GM21576 (cell line): ENCODE measurements around the gene HDAC4.
"Not testable (repeated sequence)": the region's sequence is repeated elsewhere in the genome, so short reads cannot be mapped to it uniquely, and the experiment has no call there.

Experiments
- ATAC-seq: cut with Tn5 transposase; IDR thresholded peaks from one replicate; pipeline ENCODE4 v1.9.1; 2021; ENCODE audit warnings: mild to moderate bottlenecking, moderate library complexity; ENCODE audit not compliant: unreplicated experiment

HDAC4 gene

DNA sequence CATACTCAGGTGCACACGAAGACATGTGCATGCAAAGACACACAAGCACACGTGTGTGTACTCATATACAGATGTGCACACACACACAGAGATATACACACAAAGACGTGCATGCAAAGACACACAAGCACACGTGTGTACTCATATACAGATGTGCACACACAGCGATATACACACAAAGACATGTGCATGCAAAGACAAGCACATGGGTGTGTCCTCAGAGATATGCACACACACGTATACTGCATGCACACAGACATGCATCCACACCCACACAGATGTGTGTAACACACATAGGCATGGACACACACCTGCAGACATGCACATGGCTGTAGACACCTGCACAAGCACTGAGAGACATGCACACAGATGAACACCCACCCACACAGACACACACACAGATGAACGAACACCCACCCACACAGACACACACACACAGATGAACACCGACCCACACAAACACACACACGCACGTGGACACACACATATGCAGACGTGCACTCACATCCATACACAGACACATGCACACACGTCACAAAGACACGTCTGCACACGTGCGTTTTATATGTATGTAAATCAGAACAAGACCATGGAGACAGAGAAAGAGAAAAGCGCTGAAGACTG lies 321.0 kb downstream of the HDAC4 start:
- no peak for ATAC-seq

DNA sequence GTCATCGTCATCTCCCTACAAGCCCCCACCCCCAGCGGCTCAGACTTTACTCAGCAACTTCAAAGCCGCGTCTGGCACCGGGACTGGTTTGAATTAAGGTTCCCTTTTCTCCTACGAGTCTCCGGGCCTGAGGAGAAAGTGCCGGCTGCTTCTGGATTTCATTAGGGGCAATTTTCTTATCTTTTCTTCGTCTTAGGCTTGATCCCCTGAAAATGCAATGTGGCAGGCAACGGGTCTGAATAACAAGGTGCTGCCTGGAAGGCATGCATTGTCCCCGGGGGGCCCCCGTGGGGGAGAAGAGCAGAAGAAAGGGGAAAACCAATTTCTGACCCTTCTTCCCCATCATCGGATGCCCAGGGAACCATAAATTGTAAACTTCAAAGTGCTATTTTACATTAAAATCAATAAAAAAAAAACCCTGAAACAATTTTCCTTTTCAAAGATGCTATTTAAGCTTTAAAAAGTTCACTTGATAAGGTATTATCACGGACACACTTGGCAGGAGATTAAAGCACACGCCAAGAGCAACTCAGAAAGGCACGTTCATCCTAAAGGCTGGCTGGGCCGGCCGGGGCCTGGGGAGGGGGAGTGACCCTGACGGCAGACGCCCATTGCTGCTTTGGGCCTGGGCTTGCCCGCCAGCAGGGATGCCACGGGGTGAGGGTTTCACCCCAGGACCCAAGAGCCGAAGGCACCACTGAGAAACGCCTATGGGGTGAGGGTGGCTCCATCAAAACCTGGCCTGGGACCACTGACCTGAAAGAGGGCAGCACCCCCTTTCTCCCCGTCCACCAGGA lies 322.5 kb downstream of the HDAC4 start:
- no peak for ATAC-seq

DNA sequence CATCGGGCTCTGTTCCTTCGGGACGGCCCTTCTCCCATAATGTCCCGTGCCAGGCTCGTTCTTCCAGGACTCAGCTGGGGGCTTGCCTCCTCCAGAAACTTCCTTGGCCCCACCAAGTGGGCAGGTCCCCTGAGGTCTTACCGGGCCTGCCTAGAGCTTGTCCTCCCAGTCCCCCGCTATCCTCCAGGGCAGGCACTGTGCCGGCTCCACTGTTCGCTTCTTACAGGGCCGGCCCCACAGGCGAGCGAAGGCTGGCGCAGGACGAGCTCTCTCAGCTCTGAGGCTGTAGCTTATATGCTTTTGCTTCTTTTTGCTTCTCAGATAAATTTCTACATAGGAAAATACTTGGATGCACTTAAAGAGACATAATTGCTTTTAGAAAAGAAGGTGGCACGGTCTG lies 323.6 kb downstream of the HDAC4 start:
- no peak for ATAC-seq

DNA sequence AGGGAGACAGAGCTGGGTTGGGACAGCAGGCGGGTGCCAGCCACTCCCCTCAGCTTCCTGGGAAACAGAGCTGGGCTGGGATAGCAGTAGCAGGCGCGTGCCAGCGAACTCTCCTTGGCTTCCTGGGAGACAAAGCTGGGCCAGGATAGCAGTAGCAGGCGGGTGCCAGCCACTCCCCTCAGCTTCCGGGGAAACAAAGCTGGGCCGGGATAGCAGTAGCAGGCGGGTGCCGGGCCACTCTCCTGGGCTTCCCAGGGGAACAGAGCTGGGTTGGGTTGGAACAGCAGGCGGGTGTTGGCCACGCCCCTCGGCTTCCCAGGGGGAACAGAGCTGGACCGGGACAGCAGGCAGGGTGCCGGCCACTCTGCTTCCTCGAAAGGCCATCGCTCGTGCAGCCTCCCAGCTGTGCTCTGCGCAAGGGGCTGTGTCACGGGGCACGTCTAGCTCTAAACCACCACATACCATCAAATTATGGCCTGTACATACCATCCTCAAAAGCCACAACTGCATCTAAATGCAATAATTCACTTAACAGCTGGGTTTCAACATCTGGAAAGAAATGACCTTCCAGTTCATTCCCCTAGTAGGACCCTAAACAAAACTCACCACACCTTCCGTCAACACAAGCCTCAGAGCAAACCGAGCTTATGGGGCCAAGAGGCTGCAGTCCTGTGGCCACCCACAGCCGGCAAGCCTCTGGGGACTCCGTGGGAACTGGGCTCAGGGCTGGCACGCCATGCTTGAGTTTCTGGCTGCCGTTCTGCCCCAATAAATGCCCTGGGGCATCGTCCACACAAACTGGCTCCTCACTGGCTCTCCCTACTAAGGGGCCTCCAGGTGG lies 324.7 kb downstream of the HDAC4 start:
- no peak for ATAC-seq

DNA sequence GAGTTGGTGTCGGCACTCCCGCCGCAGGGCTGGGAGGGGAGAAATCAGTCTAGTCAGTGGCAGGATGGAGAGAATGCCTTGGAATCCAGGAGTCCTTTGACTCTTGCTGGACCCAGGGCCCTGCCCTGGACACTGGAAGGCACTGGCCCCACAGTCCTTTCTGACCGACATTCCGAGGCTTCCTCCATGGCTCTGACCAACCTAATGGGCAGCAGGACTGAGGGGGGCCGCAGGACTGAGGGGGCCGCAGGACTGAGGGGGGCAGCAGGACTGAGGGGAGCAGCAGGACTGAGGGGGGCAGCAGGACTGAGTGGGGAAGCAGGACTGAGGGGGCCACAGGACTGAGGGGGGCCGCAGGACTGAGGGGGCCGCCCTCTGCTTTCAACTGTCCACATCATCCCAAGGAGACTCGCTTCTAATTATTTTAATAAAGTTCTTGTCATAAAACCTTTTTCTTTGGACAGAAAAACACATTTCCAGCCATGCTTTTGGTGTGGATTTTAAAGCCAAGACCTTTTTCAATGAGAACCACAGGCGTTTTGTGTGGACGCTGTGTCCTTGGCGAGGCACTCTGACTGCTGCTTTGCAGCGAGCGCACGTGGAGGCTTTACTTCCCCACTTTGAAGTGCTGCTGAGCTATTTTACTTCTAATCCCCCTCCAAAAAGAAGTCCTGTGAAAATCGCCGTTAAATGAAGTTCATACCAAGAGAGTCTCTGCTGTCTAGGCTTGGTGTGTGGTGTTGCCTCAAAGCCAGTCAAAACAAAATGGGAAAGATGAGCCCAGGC lies 326.9 kb downstream of the HDAC4 start:
- no peak for ATAC-seq

DNA sequence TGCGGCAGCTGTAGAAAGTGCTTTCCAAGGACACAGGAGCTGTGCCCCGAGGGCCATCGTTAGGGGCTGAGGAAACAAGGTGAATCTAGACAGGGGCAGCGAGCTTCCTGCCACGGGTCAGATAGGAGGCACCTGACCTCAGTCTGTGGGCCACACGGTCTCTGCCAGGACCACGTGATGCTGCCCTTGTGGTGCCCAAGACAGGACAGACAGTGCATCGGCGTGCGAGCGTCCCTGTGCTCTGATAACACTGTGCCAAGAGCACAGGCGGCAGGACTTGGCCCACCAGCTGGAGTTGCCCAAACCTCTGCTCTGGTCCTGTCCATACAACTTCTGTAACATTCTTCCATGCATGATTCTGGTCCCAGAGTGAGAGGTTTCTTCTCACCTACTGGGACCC lies 327.6 kb downstream of the HDAC4 start:
- ATAC-seq: no peak

DNA sequence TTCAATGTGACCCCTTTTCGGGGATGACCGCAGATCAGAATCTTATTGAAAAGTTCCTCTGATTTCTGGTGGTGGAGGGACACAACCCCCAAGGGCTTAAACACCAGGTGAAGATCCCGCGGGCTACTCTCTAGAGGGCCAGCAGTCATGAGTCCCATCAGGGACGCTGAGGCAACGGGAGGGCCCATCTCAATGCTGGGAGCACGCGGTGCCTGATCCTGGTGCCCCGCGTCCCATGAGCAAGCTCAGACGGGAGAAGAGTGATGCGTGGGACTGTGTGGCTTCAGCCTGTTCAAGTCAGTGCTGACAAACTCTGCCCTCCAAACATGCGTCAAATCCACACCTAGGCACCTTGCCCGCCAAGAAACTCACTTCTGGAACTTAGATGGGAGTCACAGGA lies 328.0 kb downstream of the HDAC4 start:
- no peak for ATAC-seq

DNA sequence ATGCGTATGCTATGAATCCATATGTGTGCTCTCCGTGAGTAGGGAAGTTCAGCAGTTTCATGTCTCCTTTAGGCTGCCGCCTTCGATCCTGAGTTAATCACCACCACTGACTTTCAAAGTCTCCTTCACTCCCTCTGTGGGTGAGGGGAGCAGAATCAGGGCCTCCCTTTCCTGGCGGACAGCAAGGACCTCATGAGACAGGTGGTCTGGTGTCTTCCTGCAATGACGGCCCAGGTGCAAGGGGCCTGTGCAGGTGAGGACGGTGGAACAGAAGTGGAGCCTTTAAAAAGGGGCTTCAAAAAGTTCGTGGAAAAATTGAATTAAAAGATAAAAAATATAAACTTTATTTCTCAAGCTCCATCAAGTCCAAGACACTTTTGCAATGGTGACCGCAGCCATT lies 330.4 kb downstream of the HDAC4 start:
- no peak for ATAC-seq

DNA sequence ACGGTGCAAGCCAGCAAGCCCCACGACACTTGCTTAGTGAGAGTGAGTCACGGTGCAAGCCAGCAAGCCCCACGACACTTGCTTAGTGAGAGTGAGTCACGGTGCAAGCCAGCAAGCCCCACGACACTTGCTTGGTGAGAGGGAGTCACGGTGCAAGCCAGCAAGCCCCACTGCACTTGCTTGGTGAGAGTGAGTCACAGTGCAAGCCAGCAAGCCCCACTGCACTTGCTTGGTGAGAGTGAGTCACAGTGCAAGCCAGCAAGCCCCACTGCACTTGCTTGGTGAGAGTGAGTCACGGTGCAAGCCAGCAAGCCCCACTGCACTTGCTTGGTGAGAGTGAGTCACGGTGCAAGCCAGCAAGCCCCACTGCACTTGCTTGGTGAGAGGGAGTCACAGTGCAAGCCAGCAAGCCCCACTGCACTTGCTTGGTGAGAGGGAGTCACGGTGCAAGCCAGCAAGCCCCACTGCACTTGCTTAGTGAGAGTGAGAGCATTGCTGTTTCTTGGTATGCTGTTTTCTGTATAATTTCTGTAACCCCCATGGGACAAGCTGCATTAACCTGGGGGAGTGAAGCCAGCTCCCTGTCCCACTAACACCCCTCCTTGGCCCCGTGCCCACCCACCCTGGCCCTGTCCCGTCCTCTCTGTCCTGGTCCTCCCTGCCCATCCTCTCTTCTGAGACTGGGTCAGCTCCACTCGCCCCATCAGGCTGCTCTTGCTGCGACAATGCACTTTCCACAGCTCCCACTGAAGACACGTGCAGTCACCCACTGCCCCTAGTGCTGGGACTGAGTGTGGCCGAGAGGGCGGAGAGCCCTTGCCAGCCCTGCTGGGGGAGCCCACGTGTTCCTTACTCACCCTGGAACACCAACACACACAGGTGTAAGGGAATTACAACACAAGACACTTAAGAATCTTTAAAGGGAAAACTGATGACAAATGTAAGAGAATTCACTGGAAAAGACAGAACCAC lies 331.2 kb downstream of the HDAC4 start:
- ATAC-seq: not testable (repeated sequence)

DNA sequence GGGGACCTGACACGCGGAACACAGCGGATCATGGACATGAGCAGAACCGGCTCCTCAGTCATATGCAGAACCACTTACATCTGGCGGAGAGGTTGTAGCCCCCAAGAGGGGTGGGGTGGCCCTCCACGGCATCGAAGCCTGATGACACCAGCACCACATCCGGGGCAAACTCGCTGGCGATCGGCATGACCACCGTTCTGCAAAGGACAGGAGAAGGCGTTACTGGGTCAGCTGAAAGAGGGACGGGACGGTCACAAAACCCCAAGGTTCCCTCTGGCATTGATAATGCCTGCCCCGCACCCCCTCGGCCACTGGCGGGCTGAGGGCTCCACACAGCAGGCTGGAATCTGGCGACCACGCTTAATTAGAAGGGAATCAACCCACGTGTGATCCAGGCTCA lies 332.4 kb downstream of the HDAC4 start:
- no peak for ATAC-seq

DNA sequence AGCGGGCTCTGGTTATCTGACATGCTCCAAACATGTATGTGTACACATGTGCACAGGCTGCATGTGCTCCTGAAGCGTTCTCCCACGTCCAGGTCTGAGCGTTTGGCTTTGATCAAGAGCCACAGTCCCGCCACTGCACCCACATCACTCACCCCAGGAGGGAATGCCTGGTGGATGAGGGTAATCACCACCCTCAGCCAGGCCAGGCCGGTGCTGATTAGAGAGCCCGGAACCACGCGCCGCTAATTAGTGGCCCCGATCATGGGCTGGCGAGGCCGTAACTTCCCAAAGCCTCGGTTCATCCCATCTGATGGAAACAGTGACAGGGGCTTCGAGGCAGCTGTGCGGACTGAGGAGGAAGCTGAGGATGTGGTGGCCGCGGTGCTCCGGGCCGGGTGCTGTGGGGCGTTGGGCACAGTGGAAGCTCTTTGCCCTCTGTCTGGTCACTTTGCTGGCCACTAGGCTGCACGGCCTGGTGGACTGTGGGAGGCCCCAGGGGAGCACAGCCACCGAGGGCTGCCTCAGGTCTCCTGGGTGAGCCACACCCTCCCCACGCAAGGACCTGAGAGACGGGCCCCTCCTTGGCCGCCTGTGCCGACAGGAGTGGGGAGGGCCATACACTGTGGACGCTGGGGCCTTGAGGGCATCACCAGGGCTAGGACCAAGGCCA lies 333.5 kb downstream of the HDAC4 start:
- ATAC-seq: no peak

DNA sequence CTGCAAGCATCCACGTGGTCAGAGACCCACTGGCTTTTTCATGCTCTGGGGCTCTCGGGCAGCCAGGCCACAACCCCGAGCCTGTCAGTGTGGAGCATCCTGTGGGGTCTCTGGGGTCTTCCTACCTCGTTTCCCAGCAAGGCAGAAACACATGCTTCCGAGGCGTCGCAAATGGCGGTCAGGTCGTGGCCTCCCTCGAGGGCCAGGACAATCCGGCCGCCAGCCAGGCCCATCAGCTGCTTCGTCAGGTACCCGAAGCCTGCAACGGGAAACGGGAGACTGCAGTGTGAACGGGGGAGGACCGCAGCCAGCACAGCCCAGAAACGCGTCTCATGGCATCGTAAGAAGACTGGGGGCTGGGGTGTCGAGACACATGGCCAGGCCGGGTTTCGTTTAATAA lies 334.2 kb downstream of the HDAC4 start:
- ATAC-seq: no peak

DNA sequence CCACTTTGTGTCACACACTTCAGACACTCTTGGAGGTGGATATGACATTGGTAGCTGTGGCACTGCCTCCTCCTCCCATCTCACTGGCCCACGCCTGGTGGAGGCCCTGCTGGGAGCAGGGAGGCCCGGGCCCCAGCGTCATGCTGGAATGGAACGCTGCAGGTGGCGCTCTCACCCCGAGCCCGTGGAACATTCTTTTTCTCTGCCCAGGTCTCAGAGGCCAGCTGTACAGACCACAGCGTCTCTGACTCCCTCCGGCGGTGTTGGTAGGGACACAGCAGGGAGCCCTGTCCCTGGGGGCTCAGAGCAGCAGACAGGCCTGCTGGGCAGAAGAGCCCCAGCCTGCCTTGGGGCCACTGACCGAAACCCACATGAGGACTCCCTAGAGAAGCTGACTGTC lies 334.9 kb downstream of the HDAC4 start:
- ATAC-seq: no peak

DNA sequence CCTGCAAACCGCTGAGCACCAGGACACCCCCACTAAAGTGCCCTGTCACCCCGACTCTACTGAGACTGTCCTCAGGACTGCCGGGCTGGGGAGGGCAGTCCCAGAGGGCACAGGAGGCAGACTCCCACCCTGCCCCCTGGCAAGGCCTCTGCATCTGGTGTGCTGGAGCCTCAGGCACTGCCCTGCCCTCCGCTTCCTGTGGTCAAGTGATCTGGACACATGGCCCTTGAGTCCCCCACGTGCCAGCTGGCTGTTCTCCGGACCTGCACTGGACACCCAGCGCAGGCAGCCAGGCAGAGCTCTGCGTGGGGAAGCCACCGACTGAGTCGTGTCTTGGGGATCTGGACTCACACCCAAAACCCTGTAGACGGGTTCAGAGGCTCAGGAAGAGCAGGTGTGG lies 335.3 kb downstream of the HDAC4 start:
- ATAC-seq: no peak

DNA sequence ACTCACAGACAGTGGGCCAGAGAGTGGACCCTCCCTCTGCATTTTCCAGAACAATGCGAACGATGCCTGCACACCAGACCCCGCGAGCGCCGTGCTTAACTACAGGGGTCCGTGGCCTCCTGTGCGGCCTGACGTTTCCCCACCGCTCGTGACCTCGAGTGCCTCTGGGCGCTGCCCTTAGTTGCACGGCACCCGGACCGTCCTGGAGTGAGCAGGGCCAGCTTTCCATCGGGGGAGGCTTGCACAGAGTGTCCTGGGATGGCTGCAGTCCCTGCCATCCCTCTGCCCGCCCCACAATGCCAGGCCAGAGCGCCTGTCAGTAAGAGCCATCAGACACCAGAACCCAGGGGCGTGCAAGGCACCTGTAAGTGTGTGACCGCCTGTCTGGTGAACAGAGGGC lies 335.9 kb downstream of the HDAC4 start:
- no peak for ATAC-seq

DNA sequence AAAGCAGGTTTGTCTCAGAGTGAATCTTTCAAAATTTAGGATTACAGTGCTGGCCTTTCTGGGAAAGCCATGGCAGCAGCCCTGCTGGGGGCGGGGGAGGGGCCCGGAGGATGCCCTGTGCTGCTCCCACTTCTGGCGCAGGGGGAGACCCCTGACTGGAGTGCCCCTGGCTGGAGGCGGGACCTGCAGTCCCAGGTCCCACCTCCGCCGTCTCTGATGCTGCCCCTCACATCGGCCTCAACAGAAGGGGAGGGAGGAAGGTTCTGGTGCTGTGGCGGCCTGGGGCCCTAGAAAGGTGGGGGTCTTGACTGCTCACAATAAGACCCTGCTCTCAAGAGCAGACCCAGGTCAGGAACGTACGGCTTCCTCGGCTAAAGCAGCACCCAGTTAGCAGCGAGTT lies 336.6 kb downstream of the HDAC4 start:
- ATAC-seq: no peak

DNA sequence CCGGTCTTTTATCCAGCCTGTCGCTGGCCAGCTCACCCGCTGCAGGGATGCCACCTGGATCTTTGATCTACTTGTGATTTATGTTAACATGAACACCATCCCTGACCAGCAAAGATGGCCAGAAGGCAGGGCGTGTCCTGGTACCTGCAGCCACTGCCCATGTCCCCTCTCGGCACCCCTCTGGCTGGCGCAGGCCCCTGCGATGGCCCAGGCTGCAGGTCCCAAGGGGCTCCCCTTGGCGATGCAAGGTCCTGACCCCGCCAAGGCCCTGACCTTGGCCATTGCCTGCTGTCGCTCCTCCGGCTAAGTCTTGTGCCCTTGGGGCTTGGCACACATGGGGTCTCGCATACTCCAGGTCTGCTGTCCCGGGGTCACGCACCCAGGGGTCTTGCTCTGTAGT lies 338.1 kb downstream of the HDAC4 start:
- no peak for ATAC-seq

DNA sequence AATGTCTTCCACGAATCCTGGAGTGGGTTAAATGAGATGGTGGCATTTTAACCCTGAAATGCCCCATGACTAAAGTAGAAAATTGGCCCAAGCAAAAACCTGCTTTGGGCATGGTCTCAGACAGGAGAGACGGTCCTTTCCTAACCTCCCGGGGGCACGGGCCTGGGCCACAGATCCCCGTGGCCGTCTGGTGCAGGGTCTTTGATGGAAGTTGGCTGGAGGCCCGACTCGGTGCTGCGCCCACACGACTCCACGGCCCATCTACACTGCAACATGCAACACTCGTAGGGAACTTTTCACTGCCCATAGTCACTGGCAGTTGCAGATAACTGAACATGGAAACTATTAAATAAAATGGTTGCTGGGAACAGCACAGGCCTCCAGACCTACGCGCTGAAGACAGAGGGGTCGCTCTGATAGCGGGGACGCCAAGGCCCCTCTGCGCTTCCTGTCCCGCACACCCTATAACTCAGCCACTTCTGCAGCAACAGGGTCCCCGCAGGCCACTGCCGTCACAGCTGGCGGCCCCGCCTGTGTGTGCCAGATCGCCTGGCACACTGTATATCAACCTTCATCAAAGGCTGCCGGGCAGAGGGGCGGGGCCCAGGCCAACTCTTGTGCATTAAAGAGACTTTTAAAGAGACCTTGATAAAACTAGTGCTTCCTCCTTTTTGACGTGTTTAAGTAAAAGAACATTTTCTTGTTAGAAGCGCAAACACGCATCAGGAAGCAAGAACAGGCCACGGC lies 338.8 kb downstream of the HDAC4 start:
- ATAC-seq: no peak
